Heart left ventricle (tissue), 16 donors: Measurements from ENCODE around the gene LIPE. TPM values are rescaled to one million over a fixed set of nuclear protein-coding genes. Genes with fewer than 3 reads are reported as not detected.

Experiments used
- ATAC-seq, 4 donors: fragments of 200-7000 bp; cut with Tn5 transposase; one replicate each; pipeline ENCODE4 v1.9.1; 2020 to 2022; ENCODE audit warnings: moderate library complexity in 4 of 4, mild to moderate bottlenecking in 3 of 4, moderate number of reproducible peaks in 1 of 4
- DNase-seq, 5 donors: peaks; one replicate each; pipeline ENCODE4 v3.0.0-alpha.2; 2020
- H3K27ac ChIP-seq, 12 donors: fragments of 200-600 bp; sonication (generic) in 4 of 12; one replicate each; pipeline versions ENCODE4 v1.5.0 to v1.8.0; 2016 to 2022; ENCODE audit warnings: mild to moderate bottlenecking in 2 of 12
- H3K27me3 ChIP-seq, 9 donors: fragments of 200-600 bp; sonication (generic) in 2 of 9; one replicate each; pipeline versions ENCODE4 v1.5.1 to v1.8.0; 2016 to 2022; ENCODE audit warnings: mild to moderate bottlenecking in 3 of 9
- H3K36me3 ChIP-seq, 9 donors: fragments of 200-600 bp; sonication (generic) in 2 of 9; one replicate each; pipeline versions ENCODE4 v1.5.0 to v1.8.0; 2018 to 2022; ENCODE audit warnings: mild to moderate bottlenecking in 2 of 9
- H3K4me1 ChIP-seq, 12 donors: fragments of 200-600 bp; sonication (generic) in 4 of 12; one replicate each; pipeline versions ENCODE4 v1.5.0 to v1.8.0; 2016 to 2022; ENCODE audit warnings: mild to moderate bottlenecking in 3 of 12
- H3K4me3 ChIP-seq, 12 donors: fragments of 200-600 bp; sonication (generic) in 4 of 12; one replicate each; pipeline versions ENCODE4 v1.5.0 to v1.8.0; 2017 to 2022; ENCODE audit warnings: mild to moderate bottlenecking in 9 of 12, moderate library complexity in 4 of 12
- H3K9me3 ChIP-seq, 12 donors: fragments of 200-600 bp; sonication (generic) in 4 of 12; one replicate each; pipeline versions ENCODE4 v1.5.0 to v1.8.0; 2016 to 2022; ENCODE audit warnings: mild to moderate bottlenecking in 1 of 12
- POLR2A ChIP-seq, 2 donors: fragments of 450-650 bp; IDR thresholded peaks; one replicate each; pipeline ENCODE4 v1.6.1; 2017; ENCODE audit warnings: antibody characterized with exemption in 2 of 2, mild to moderate bottlenecking in 2 of 2, moderate library complexity in 2 of 2
- WGBS, 4 donors: extraction: QIAGEN DNeasy Blood & Tissue Kit in 2 of 4; methylation state at CpG; one replicate each; pipeline versions ENCODE4 v1.1.5 to v1.1.7; 2013 to 2018; 5-methylcytosine and 5-hydroxymethylcytosine counted together
- intact Hi-C, 10 donors: fragments of 100-400 bp; cut with DNase I; formaldehyde crosslinking; loops; one replicate each; pipeline versions ENCODE4 v1.11.1 to v1.14.2; 2022
- polyA plus RNA-seq, 2 donors: library from polyadenylated mRNA; stranded (reverse); fragments of 200-250 nt; gene quantifications; one replicate each; pipeline ENCODE4 v1.2.3, GENCODE V29; 2013
- total RNA-seq, 9 donors: library from RNA; depleted of rRNA in 2 of 9; stranded (reverse); fragments of >200 nt in 2 of 9; fragmentation: NEBNext Ultra II Directional in 3 of 9; extraction: Animal tissue kit (Norgen Biotek cat#: 25700) in 3 of 9; gene quantifications; one replicate each; pipeline versions ENCODE4 v1.1.0 to v1.2.4, GENCODE V29; 2016 to 2023
- TF ChIP-seq, protein P1 (sequence below), 12 donors: fragments of 200-600 bp; sonication (generic) in 4 of 12; IDR thresholded peaks; one replicate each; pipeline versions ENCODE4 v1.5.0 to v1.8.0; 2018 to 2022; ENCODE audit warnings: antibody characterized with exemption in 12 of 12, mild to moderate bottlenecking in 5 of 12
- donor health status: ischemic (EF 13 %, LVEDD 7.1; RV severe dilation, severe dysfunction).
- donor health status: healthy with polysubstance abuse.
- donor health status: DM: no; HTN: yes; CAD: no.
- donor health status: DM: no; HTN: no; CAD: no.
- donor health status: ischemic (EF 25% LVEDD 6.9; RV normal size, moderate dysfunction).
- donor health status: ischemic (EF 25% LVEDD 5.7; RV mildly dilated, moderate dysfunction).
- donor health status: healthy.
- donor health status: DM: yes; HTN: yes; CAD: no.
- donor health status: ischemic (EF 35%, LVEDD 5.7; RV mildly dilated, moderate dysfunction).
- donor health status: nonischemic (EF 11% LVEDD 7.7; RV severe dilation, severe dysfunction).
- donor health status: DM: yes; HTN: yes; CAD: no.
- donor health status: PGD.
- donor health status: ischemic (EF 29% LVEDD 5.4; RV normal size, mild dysfunction).
- donor health status: nonischemic (EF 23%, LVEDD 6.1; RV moderate dilation, normal function).

The LIPE gene
- total and polyA plus RNA-seq, 11 donors: 34.7 to 111 (median 57.3) TPM

GRCh38 chr19:42442833-42443232 lies 15.6 kb upstream of the LIPE start, which contains the start of gene CXCL17:
CXCL17 (minus strand) TSS chr19:42442946; CDS start chr19:42442832, 114 bp downstream.
- Histone ChIP-seq H3K4me1 (peaks cover 0 to 14% (median 5%) of the 10 kb centered on the region in 12 donors), H3K4me3 (no peak within 1 kb of the TSS), H3K27me3 (no peaks in the 10 kb centered on the region), H3K36me3 (no peaks in the 10 kb centered on the region), H3K9me3 (no peaks in the 10 kb centered on the region), H3K27ac (no peak within 1 kb of the TSS)
- intact Hi-C loops: loop anchor here in 2 of 10 donors (10.0 kb wide), 1 partner anchor 308 kb away; the partner anchor contains the start of gene POU2F2 (in 2 of the 2)
- TF ChIP-seq, protein P1, sequence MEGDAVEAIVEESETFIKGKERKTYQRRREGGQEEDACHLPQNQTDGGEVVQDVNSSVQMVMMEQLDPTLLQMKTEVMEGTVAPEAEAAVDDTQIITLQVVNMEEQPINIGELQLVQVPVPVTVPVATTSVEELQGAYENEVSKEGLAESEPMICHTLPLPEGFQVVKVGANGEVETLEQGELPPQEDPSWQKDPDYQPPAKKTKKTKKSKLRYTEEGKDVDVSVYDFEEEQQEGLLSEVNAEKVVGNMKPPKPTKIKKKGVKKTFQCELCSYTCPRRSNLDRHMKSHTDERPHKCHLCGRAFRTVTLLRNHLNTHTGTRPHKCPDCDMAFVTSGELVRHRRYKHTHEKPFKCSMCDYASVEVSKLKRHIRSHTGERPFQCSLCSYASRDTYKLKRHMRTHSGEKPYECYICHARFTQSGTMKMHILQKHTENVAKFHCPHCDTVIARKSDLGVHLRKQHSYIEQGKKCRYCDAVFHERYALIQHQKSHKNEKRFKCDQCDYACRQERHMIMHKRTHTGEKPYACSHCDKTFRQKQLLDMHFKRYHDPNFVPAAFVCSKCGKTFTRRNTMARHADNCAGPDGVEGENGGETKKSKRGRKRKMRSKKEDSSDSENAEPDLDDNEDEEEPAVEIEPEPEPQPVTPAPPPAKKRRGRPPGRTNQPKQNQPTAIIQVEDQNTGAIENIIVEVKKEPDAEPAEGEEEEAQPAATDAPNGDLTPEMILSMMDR (IDR thresholded peaks at IDR 0.05): no peak
- no peak for TF ChIP-seq POLR2A (IDR thresholded peaks at IDR 0.05)
- WGBS, 4 donors: 92 to 96% (median 95%) methylated on average over 7 of the region's 7 CpGs
- DNase-seq: no peak
- no peak for ATAC-seq

DNA sequence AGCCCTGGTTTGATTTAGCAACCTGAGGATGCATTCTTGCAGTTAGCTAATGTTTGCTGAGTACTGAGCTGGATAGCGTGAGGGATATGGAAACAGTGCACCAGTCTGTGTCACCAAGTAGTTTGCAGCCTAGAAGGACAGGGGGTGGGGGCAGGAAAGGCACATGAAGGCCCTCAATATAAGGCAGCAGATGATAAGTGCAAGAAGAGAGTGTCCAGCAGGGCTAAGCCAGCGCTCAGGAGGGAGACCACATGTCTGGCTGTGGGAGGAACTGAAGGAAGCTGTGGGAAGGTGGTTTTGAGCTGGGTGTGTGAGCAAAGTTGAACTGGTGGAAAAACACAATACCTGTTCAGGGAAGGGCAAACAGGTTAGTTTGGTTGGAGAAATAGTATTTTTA lies 13.9 kb upstream of the LIPE start:
- peaks cover 0 to 14% (median 5%) of the 10 kb centered on the region in 12 donors for H3K4me1 ChIP-seq
- no peaks in the 10 kb centered on the region for H3K36me3 ChIP-seq
- H3K27me3 ChIP-seq: no peaks in the 10 kb centered on the region
- DNase-seq (no peak), ATAC-seq (peak in 1 of 4 donors; percentile 7)
- H3K27ac ChIP-seq: no peak overlapping the region
- no peak for TF ChIP-seq POLR2A (IDR thresholded peaks at IDR 0.05)
- TF ChIP-seq, protein P1 (IDR thresholded peaks at IDR 0.05): no peak
- WGBS, 4 donors: 68 to 76% (median 70%) methylated on average over 2 of the region's 2 CpGs
- H3K4me3 ChIP-seq: no peak overlapping the region
- H3K9me3 ChIP-seq: no peaks in the 10 kb centered on the region
- intact Hi-C loops: loop anchor here in 2 of 10 donors (10.0 kb wide), 1 partner anchor 306 kb away; the partner anchor contains the start of gene POU2F2 (in 2 of the 2)

- Histone ChIP-seq H3K4me1 (peaks cover 0 to 18% (median 5%) of the 10 kb centered on the region in 12 donors), H3K27ac (no peak overlapping the region), H3K36me3 (no peaks in the 10 kb centered on the region), H3K4me3 (no peak overlapping the region), H3K9me3 (no peaks in the 10 kb centered on the region), H3K27me3 (no peaks in the 10 kb centered on the region)
- intact Hi-C loops: loop anchor here in 2 of 10 donors (10.0 kb wide), 1 partner anchor 306 kb away; the partner anchor contains the start of gene POU2F2 (in 2 of the 2)
- WGBS, 4 donors: 28 to 33% (median 30%) methylated on average over 16 of the region's 16 CpGs
- TF ChIP-seq POLR2A (IDR thresholded peaks at IDR 0.05): no peak
- TF ChIP-seq, protein P1 (IDR thresholded peaks at IDR 0.05): peak; percentile 86 to 96 (median 92)
- DNase-seq: peak; percentile 67 to 88 (median 78)
- ATAC-seq: peak; percentile 51 to 78 (median 70)
Observed at GRCh38 chr19:42440357-42441048, 13.3 kb upstream of the LIPE start.

DNA sequence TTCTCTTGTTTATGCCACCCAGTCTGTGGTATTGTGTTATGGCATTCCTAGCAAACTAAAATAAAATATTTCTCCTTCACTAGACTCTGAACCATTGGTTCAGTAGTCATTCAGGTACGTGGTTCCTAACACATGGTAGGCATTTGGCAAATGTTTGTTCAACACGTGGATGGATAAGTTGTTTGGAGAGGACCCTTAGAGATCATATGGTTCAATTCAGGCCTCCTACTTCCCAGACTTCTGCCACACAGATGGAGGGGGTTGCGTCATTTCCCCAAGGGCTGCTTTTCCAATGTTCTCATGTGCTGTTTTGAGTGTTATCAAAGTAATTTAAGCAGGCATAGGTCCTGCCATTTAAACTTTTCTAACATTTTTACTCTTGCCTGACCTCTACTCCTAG lies 8.8 kb upstream of the LIPE start:
- WGBS, 4 donors: 52 to 84% (median 63%) methylated on average over 3 of the region's 3 CpGs
- TF ChIP-seq, protein P1 (IDR thresholded peaks at IDR 0.05): no peak
- TF ChIP-seq POLR2A (IDR thresholded peaks at IDR 0.05): no peak
- H3K36me3 ChIP-seq: no peaks in the 10 kb centered on the region
- no peak overlapping the region for H3K4me3 ChIP-seq
- no peaks in the 10 kb centered on the region for H3K9me3 ChIP-seq
- intact Hi-C loops: loop anchor here in 1 of 10 donors (10.0 kb wide), 1 partner anchor 301 kb away; the partner anchor contains the start of gene POU2F2
- peak overlapping the region in 1 of 12 donors; percentile 27 for H3K27ac ChIP-seq
- no peak for DNase-seq
- no peak for ATAC-seq
- peaks cover 0 to 44% (median 26%) of the 10 kb centered on the region in 12 donors for H3K4me1 ChIP-seq
- no peaks in the 10 kb centered on the region for H3K27me3 ChIP-seq
